A549 (cell line): ENCODE results near the gene C14orf132. TPM values are rescaled to one million over a fixed set of nuclear protein-coding genes. Genes with fewer than 3 reads are reported as not detected.

Experiments used
- ATAC-seq, 2 experiments: fragments of 200-7000 bp in 1 of 2; fragments of >200 bp in 1 of 2; cut with Nextera tagmentation in 1 of 2; cut with Tn5 transposase in 1 of 2; 3 replicates each; pipeline versions ENCODE4 v1.8.0 to v1.9.1; 2018 to 2020; ENCODE audit warnings: mild to moderate bottlenecking in 1 of 2, moderate library complexity in 1 of 2
- CTCF ChIA-PET: fragments of 300-600 bp; sonication (Branson Sonifier 250); formaldehyde crosslinking; extraction: SDS; loops from one replicate; lab custom pipeline; 2021; ENCODE audit warnings: antibody characterized with exemption, inconsistent platforms; lab: Yijun Ruan, JAX
- POLR2A ChIA-PET: fragments of 350-600 bp; formaldehyde crosslinking; extraction: SDS; loops from one replicate; lab custom pipeline; 2021; ENCODE audit warnings: antibody characterized with exemption, inconsistent platforms; lab: Yijun Ruan, JAX
- DNase-seq, 2 experiments: peaks; one replicate each; pipeline versions ENCODE4 v3.0.0 to v3.0.0-alpha.2; 2011 to 2016; ENCODE audit warnings: low read depth in 1 of 2, low spot score in 1 of 2
- FAIRE-seq: peaks from 2 replicates; lab custom pipeline; 2011; peaks lifted over from hg19 to GRCh38; lab: Jason Lieb, UNC
- H3K27ac ChIP-seq, 2 experiments: fragments of >200 bp; sonication (Bioruptor Twin); formaldehyde crosslinking; 3 replicates each; pipeline ENCODE4 v1.5.1; 2016 to 2017
- H3K4me1 ChIP-seq: fragments of >200 bp; sonication (Bioruptor Twin); formaldehyde crosslinking; 3 replicates; pipeline ENCODE4 v1.6.1; 2016
- H3K4me2 ChIP-seq: fragments of >200 bp; sonication (Bioruptor Twin); formaldehyde crosslinking; 3 replicates; pipeline ENCODE4 v1.6.1; 2016
- H3K4me3 ChIP-seq: fragments of >200 bp; sonication (Bioruptor Twin); formaldehyde crosslinking; 3 replicates; pipeline ENCODE4 v1.5.1; 2016
- H3K9me3 ChIP-seq: fragments of >200 bp; sonication (Bioruptor Twin); formaldehyde crosslinking; 3 replicates; pipeline ENCODE4 v1.6.1; 2016
- CEBPB ChIP-seq, 2 experiments: fragments of >200 bp in 1 of 2; sonication (Bioruptor Twin) in 1 of 2; formaldehyde crosslinking in 1 of 2; IDR thresholded peaks; 2 replicates each; pipeline ENCODE4 v1.6.1; 2012 to 2016
- EHF ChIP-seq: fragments of 250-450 bp; sonication (Bioruptor Pico); IDR thresholded peaks from 2 replicates; pipeline ENCODE4 v1.5.0; 2020; ENCODE audit warnings: mild to moderate bottlenecking
- ESRRA ChIP-seq: fragments of 150-350 bp; IDR thresholded peaks from 2 replicates; pipeline ENCODE4 v1.6.1; 2014; ENCODE audit warnings: mild to moderate bottlenecking, low read length, borderline replicate concordance
- FOSL2 ChIP-seq, 2 experiments: fragments of 450-650 bp in 1 of 2; fragments of >200 bp in 1 of 2; sonication (Bioruptor Twin) in 1 of 2; formaldehyde crosslinking; IDR thresholded peaks; 2 replicates each; pipeline versions ENCODE4 v1.5.0 to v1.6.1; 2016 to 2020; ENCODE audit warnings: mild to moderate bottlenecking in 1 of 2, moderate library complexity in 1 of 2
- HEYL ChIP-seq: fragments of 250-450 bp; sonication (Bioruptor Pico); IDR thresholded peaks from 2 replicates; pipeline ENCODE4 v1.8.0; 2021; ENCODE audit warnings: mild to moderate bottlenecking, moderate library complexity
- HOXA7 ChIP-seq: fragments of 250-450 bp; sonication (Bioruptor Pico); IDR thresholded peaks from 2 replicates; pipeline ENCODE4 v1.5.0; 2020; ENCODE audit warnings: mild to moderate bottlenecking, moderate library complexity
- HOXB5 ChIP-seq: fragments of 250-450 bp; sonication (Bioruptor Pico); IDR thresholded peaks from 2 replicates; pipeline ENCODE4 v1.5.0; 2020; ENCODE audit warnings: mild to moderate bottlenecking, moderate library complexity
- JUNB ChIP-seq: fragments of >200 bp; sonication (Bioruptor Twin); formaldehyde crosslinking; IDR thresholded peaks from 2 replicates; pipeline ENCODE4 v1.6.1; 2016
- MAFK ChIP-seq: fragments of 450-650 bp; IDR thresholded peaks from 2 replicates; pipeline ENCODE4 v1.6.1; 2014; ENCODE audit not compliant: partially characterized antibody
- MYC ChIP-seq: IDR thresholded peaks from 2 replicates; pipeline ENCODE4 v1.6.1; 2012; ENCODE audit warnings: mild to moderate bottlenecking, inconsistent platforms, low read length, improper control_type of control experiment, borderline replicate concordance
- NR3C1 ChIP-seq: fragments of >200 bp; sonication (Bioruptor Twin); formaldehyde crosslinking; IDR thresholded peaks from 3 replicates; pipeline ENCODE4 v1.6.1; 2017
- RCOR1 ChIP-seq: fragments of 150-350 bp; IDR thresholded peaks from 2 replicates; pipeline ENCODE4 v1.6.1; 2014; ENCODE audit warnings: antibody characterized with exemption, low read length, low read depth
- USF2 ChIP-seq: fragments of 450-650 bp; IDR thresholded peaks from 2 replicates; pipeline ENCODE4 v1.6.1; 2014; ENCODE audit warnings: antibody characterized with exemption
- ZC3H11A ChIP-seq: fragments of 450-650 bp; IDR thresholded peaks from 2 replicates; pipeline ENCODE4 v1.6.1; 2014; ENCODE audit warnings: antibody characterized with exemption, mild to moderate bottlenecking
- WGBS: methylation state at CpG from one replicate; pipeline ENCODE4 v1.1.6; 2017; ENCODE audit errors: missing lambda C conversion rate; 5-methylcytosine and 5-hydroxymethylcytosine counted together
- polyA plus RNA-seq, 4 experiments: library from polyadenylated mRNA; depleted of rRNA in 3 of 4; stranded (reverse); fragments of >200 nt; fragmentation: RNase III in 1 of 4; extraction: RNeasy Plus Mini Kit Qiagen cat#74134 plus additional on column Dnase treatment in 1 of 4; gene quantifications; 2 replicates in 3 of 4; 3 replicates in 1 of 4; pipeline ENCODE4 v1.2.3, GENCODE V29; 2011 to 2017
- TF ChIP-seq, protein P1 (sequence below): IDR thresholded peaks from 2 replicates; pipeline ENCODE4 v1.6.1; 2012; ENCODE audit warnings: low read depth, borderline replicate concordance

Gene C14orf132
- polyA plus RNA-seq, 2 of the 4 experiments (the other 2 are of a cell fraction) = 4.6 to 8.5 TPM

DNA sequence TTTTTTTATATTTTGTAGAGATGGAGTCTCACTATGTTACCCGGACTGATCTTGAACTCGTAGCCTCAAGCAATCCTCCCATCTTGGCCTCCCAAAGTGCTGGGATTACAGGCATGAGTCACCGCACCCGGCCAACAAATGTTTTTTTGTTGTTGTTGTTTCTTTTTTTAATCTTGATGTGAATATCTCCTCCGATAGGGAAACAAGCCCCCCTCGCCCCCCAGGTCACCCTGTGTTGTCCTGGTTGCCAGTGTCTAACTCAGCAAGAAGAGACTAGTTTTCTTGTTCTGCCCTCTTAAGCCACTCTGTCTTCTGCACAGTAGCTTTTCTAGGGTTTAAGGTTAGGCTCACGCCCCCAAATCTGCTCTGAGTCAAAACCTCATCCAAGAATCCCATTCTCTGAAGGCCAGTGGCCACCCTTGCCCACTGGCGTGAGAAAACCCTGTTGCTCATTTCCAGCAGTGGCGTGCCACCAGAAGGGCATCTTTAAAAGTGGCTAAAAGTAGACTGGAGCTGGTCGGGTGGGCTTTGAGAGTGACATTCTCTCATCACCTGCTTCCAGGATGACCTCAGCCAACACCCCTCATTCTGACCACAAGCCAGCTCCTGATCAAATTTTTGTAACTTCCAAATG lies 42.7 kb downstream of the C14orf132 start:
- no peak for FAIRE-seq
- H3K4me2 ChIP-seq = no peak overlapping the region
- no peak overlapping the region for H3K4me3 ChIP-seq
- ATAC-seq = no peak
- DNase-seq = no peak
- H3K4me1 ChIP-seq = peaks cover 22% of the 10 kb centered on the region
- ChIA-PET POLR2A (no interaction called here), CTCF (interaction anchor here (1.0 to 2.0 kb wide), 5 partner anchors 17 to 194 kb away, joined by 3 to 7 read pairs (median 4); no protein-coding TSS in a partner anchor)
- no peak overlapping the region for H3K27ac ChIP-seq
- TF ChIP-seq ESRRA (no peak), HOXB5 (CRISPR knock-in tag) (no peak), HEYL (CRISPR knock-in tag) (no peak), ZC3H11A (no peak), CEBPB (IDR thresholded peaks at IDR 0.05) (no peak), NR3C1 (no peak), EHF (CRISPR knock-in tag) (no peak), JUNB (no peak)
- TF ChIP-seq, all 56 proteins: peak for 0
- H3K9me3 ChIP-seq = no peaks in the 10 kb centered on the region
- WGBS = 73% methylated on average over 10 of the region's 10 CpGs

DNA sequence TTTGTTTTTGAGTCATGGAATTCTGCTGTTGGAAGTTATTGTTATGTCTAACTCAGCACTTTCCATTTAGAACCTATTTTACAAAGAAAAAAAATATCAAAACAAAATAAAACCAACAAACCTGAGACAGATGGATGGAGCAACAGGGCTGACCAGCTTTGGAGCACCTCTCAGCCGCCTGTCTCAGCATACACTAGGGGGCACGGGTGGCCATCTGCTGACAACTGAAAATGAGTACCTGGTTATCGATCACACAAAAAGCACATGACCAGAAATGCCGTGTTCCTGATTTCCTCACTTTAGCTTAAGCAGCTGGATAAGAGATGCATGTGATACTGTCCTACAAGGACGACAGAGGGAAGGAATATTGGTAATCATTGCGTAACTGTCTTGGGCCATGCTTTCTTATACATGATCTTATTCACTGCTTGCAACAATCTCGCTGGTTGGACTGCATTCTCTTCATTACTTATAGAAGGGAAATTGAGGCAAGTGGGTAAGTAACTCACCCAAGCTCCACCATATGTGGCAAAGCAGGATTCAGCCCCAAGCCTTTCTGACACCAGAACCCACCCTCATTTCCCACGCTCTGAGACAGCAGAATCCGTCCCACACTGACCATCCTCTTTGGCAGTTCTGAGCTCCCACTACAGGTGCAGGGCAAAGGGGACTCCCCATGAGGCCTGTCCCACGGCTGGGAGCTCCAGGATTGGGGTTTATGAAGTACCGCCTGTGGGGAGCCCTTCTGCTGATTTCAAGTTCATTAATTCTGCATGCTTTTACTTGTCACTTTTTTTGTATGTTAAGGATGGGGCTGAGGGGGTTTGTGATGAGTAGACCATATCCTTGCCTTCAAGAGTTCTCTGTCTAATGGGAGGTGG lies 43.5 kb downstream of the C14orf132 start:
- Histone ChIP-seq H3K9me3 (no peaks in the 10 kb centered on the region), H3K4me3 (no peak overlapping the region), H3K27ac (no peak overlapping the region), H3K4me2 (no peak overlapping the region), H3K4me1 (peaks cover 22% of the 10 kb centered on the region)
- ATAC-seq = no peak
- no peak for DNase-seq
- ChIA-PET POLR2A (no interaction called here), CTCF (interaction anchor here (1.0 to 2.0 kb wide), 6 partner anchors 16 to 193 kb away, joined by 3 to 7 read pairs (median 4); no protein-coding TSS in a partner anchor)
- no peak for TF ChIP-seq FOSL2 (IDR thresholded peaks at IDR 0.05)
- no peak for TF ChIP-seq FOSL2 (CRISPR knock-in tag; IDR thresholded peaks at IDR 0.05)
- peak; percentile 40 for TF ChIP-seq MAFK
- peak in 1 of 2 experiments; percentile 55; a peak in 3 of 4 replicates for TF ChIP-seq CEBPB (IDR thresholded peaks at IDR 0.05)
- FAIRE-seq = no peak
- 75% methylated on average over 11 of the region's 11 CpGs for WGBS

DNA sequence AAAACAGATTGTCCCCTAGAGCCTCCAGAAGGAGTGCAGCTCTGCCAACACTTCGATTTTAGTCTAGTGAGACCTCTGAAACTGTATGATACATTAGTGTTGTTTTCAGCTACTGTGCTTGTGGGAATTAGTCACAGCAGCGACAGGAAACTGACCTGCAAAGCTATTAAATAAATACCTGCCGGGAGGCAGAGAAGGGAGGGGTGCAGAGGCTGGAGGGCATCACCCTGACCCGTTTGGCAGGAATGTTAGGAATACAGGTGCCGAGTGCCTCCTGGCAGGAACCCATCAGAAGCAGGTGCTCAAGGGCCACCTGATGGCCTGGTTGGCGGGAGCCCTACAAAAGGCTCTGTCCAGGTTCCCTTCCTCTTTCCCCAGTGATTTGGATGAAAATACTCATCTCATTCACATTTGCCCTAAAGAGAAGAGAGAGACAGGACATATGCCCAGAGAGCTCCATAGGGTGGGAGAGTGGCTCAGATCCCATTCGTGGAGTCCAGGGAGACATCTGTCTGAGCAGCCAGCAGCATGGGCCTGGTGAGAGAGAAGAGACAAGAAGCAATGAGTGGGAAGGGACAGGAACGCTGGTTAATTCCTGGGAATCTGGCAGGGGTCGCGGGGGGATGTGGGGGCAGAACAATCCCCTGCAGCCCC lies 44.6 kb downstream of the C14orf132 start:
- Histone ChIP-seq H3K4me3 (no peak overlapping the region), H3K4me2 (no peak overlapping the region), H3K27ac (no peak overlapping the region), H3K4me1 (peaks cover 22% of the 10 kb centered on the region), H3K9me3 (no peaks in the 10 kb centered on the region)
- ATAC-seq (no peak), DNase-seq (no peak), FAIRE-seq (no peak)
- ChIA-PET CTCF (interaction anchor here (1.6 kb wide), 1 partner anchor 15 kb away, joined by 4 read pairs; no protein-coding TSS in a partner anchor), POLR2A (no interaction called here)
- WGBS = 54% methylated on average over 10 of the region's 10 CpGs
- TF ChIP-seq ESRRA = no peak
- TF ChIP-seq USF2 = no peak
- no peak for TF ChIP-seq RCOR1
- TF ChIP-seq HOXA7 (CRISPR knock-in tag) = no peak
- TF ChIP-seq MYC = no peak
- TF ChIP-seq, protein P1, sequence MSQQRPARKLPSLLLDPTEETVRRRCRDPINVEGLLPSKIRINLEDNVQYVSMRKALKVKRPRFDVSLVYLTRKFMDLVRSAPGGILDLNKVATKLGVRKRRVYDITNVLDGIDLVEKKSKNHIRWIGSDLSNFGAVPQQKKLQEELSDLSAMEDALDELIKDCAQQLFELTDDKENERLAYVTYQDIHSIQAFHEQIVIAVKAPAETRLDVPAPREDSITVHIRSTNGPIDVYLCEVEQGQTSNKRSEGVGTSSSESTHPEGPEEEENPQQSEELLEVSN = no peak
